Sigmoid colon (tissue), 4 donors: ENCODE measurements around the gene HACD3.

Source experiments
- CTCF ChIP-seq, 4 experiments: fragments of 450-650 bp in 3 of 4; fragments of 200-600 bp in 1 of 4; IDR thresholded peaks; one replicate each; pipeline ENCODE4 v1.5.1; 2016 to 2019; ENCODE audit warnings: antibody characterized with exemption in 4 of 4, mild to moderate bottlenecking in 3 of 4, moderate library complexity in 2 of 4
- POLR2A ChIP-seq, 2 donors: fragments of 450-650 bp; IDR thresholded peaks; one replicate each; pipeline ENCODE4 v1.6.1; 2016; ENCODE audit warnings: antibody characterized with exemption in 2 of 2, mild to moderate bottlenecking in 2 of 2, moderate library complexity in 2 of 2
- POLR2AphosphoS5 ChIP-seq, 4 donors: sonication (generic); formaldehyde crosslinking; IDR thresholded peaks; one replicate each; pipeline ENCODE4 v1.6.1; 2017; ENCODE audit warnings: antibody characterized with exemption in 4 of 4

GRCh38 chr15:65553691-65554090, 23.4 kb downstream of the HACD3 start:
- no peak for TF ChIP-seq CTCF (IDR thresholded peaks at IDR 0.05)
- TF ChIP-seq POLR2AphosphoS5 (IDR thresholded peaks at IDR 0.05), result no peak
- no peak for TF ChIP-seq POLR2A (IDR thresholded peaks at IDR 0.05)
